OCI-LY3 (cell line): Measurements from ENCODE around the gene RPS6KA4.

Source experiments
- H2AFZ ChIP-seq: fragments of 200-600, 300-600 bp; shearing (Covaris generic); 2 replicates; pipeline ENCODE4 v1.6.0; 2014; ENCODE audit warnings: antibody characterized with exemption, low read depth, low read length
- H3K27ac ChIP-seq: fragments of 200-600, 300-600 bp; sonication (generic); 2 replicates; pipeline ENCODE4 v1.5.1; 2014; ENCODE audit warnings: mild to moderate bottlenecking, low read length, moderate library complexity, mixed read lengths
- H3K27me3 ChIP-seq: fragments of 200-600, 300-600 bp; sonication (generic); 2 replicates; pipeline ENCODE4 v1.6.1; 2014; ENCODE audit warnings: low read depth, low read length, mixed read lengths
- H3K36me3 ChIP-seq: fragments of 200-600, 300-600 bp; sonication (generic); replicated peaks from 2 replicates; pipeline ENCODE3; 2014; ENCODE audit warnings: low read depth, low read length, mixed read lengths
- H3K4me1 ChIP-seq: fragments of 300-600, 200-600 bp; sonication (generic); 2 replicates; pipeline ENCODE4 v1.6.1; 2014; ENCODE audit warnings: low read length, mixed read lengths
- H3K4me2 ChIP-seq: fragments of 200-600, 300-600 bp; sonication (generic); 2 replicates; pipeline ENCODE4 v1.6.1; 2014; ENCODE audit warnings: low read length, mixed read lengths
- H3K4me3 ChIP-seq: fragments of 300-600, 200-600 bp; sonication (generic); 2 replicates; pipeline ENCODE4 v1.5.1; 2014; ENCODE audit warnings: antibody characterized with exemption, mild to moderate bottlenecking, low read length, moderate library complexity
- H3K79me2 ChIP-seq: fragments of 300-600, 200-600 bp; shearing (Covaris generic); 2 replicates; pipeline ENCODE4 v1.6.1; 2014; ENCODE audit warnings: mild to moderate bottlenecking, low read length, mixed read lengths
- H3K9ac ChIP-seq: fragments of 300-600, 200-600 bp; shearing (Covaris generic); 2 replicates; pipeline ENCODE4 v1.6.0; 2014; ENCODE audit warnings: mild to moderate bottlenecking, low read length, moderate library complexity
- H3K9me3 ChIP-seq: fragments of 200-600, 300-600 bp; shearing (Covaris generic); 2 replicates; pipeline ENCODE4 v1.6.1; 2014; ENCODE audit warnings: low read length, mixed read lengths; ENCODE audit not compliant: insufficient read depth
- H4K20me1 ChIP-seq: fragments of 200-600, 300-600 bp; sonication (generic); 2 replicates; pipeline ENCODE4 v1.6.1; 2016; ENCODE audit warnings: low read length, mixed read lengths; ENCODE audit not compliant: insufficient read depth
- EZH2phosphoT487 ChIP-seq: fragments of 200-600 bp; shearing (Covaris generic); IDR thresholded peaks from 2 replicates; pipeline ENCODE4 v1.6.1; 2018; ENCODE audit warnings: antibody characterized with exemption, mixed run types, low read depth
- TF ChIP-seq, protein P1 (sequence below): fragments of 200-600, 300-600 bp; sonication (generic); IDR thresholded peaks from 2 replicates; pipeline ENCODE4 v1.5.1; 2014; ENCODE audit warnings: antibody characterized with exemption, low read length, low read depth

The RPS6KA4 gene

GRCh38 chr11:64419257-64419790 lies 60.4 kb downstream of the RPS6KA4 start:
- TF ChIP-seq EZH2phosphoT487 = no peak
- TF ChIP-seq, protein P1, sequence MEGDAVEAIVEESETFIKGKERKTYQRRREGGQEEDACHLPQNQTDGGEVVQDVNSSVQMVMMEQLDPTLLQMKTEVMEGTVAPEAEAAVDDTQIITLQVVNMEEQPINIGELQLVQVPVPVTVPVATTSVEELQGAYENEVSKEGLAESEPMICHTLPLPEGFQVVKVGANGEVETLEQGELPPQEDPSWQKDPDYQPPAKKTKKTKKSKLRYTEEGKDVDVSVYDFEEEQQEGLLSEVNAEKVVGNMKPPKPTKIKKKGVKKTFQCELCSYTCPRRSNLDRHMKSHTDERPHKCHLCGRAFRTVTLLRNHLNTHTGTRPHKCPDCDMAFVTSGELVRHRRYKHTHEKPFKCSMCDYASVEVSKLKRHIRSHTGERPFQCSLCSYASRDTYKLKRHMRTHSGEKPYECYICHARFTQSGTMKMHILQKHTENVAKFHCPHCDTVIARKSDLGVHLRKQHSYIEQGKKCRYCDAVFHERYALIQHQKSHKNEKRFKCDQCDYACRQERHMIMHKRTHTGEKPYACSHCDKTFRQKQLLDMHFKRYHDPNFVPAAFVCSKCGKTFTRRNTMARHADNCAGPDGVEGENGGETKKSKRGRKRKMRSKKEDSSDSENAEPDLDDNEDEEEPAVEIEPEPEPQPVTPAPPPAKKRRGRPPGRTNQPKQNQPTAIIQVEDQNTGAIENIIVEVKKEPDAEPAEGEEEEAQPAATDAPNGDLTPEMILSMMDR = no peak
- H3K79me2 ChIP-seq = no peaks in the 10 kb centered on the region
- H3K4me2 ChIP-seq = no peak overlapping the region
- H3K36me3 ChIP-seq = no peaks in the 10 kb centered on the region
- H3K27ac ChIP-seq = no peak overlapping the region
- no peak overlapping the region for H3K4me3 ChIP-seq
- H2AFZ ChIP-seq = no peak overlapping the region
- H3K27me3 ChIP-seq = peaks cover 21% of the 10 kb centered on the region; the same call in 1 of the 2 replicates
- H3K9me3 ChIP-seq = peaks cover 8% of the 10 kb centered on the region; the same call in 1 of the 2 replicates
- H3K9ac ChIP-seq = no peak overlapping the region
- H4K20me1 ChIP-seq = no peaks in the 10 kb centered on the region
- H3K4me1 ChIP-seq = no peaks in the 10 kb centered on the region

DNA sequence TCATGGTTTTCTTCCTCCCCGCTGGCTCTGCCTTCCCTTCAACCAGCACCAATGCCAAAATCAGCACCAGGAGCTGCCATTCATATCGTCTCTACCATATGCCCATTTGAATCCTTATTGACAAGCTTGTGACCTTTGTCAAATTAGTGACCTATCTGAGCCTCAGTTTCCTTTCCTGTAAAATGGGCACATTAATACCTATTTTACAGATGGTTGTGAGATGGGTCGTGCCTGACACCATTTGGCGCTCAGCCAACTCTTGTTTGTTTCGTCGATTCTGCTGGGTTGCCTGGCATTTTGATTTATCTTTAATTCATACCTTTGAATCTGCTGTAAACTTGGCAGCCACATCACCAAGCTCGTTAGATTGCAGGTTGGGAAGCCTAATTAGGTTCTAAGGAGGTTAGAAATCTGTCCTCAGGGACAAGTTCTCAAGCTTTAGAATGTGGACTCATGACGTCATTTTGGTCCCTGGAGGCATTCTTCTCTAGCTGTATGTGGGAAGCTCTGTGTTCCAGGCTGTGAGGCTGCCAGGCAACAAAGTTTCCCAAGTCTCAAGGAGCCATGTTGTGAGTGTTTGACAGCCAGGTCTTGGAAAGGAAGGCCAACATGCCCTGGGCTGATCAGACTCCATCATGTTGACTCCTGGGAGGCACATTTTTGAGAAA lies 61.0 kb downstream of the RPS6KA4 start:
- H3K9ac ChIP-seq = no peak overlapping the region
- no peak overlapping the region for H3K4me3 ChIP-seq
- no peak overlapping the region for H2AFZ ChIP-seq
- H3K9me3 ChIP-seq = peaks cover 8% of the 10 kb centered on the region; the same call in 1 of the 2 replicates
- H3K4me2 ChIP-seq = no peak overlapping the region
- H3K36me3 ChIP-seq = no peaks in the 10 kb centered on the region
- peaks cover 21% of the 10 kb centered on the region; the same call in 1 of the 2 replicates for H3K27me3 ChIP-seq
- TF ChIP-seq, protein P1 = no peak
- no peak for TF ChIP-seq EZH2phosphoT487
- H3K79me2 ChIP-seq = no peaks in the 10 kb centered on the region
- H3K4me1 ChIP-seq = no peaks in the 10 kb centered on the region
- no peaks in the 10 kb centered on the region for H4K20me1 ChIP-seq
- H3K27ac ChIP-seq = no peak overlapping the region
